Vagina (tissue), 2 donors: Measurements from ENCODE around the gene ALDH2. TPM values are rescaled to one million over a fixed set of nuclear protein-coding genes. Genes with fewer than 3 reads are reported as not detected.
"Not testable (repeated sequence)": the region's sequence is repeated elsewhere in the genome, so short reads cannot be mapped to it uniquely, and the experiment has no call there.

ENCODE experiments used
- DNase-seq, 2 donors: peaks; one replicate each; pipeline ENCODE4 v3.0.0-alpha.2; 2017; ENCODE audit errors: extremely low spot score in 2 of 2
- H3K27ac ChIP-seq: fragments of 200-600 bp; sonication (generic); one replicate; pipeline ENCODE4 v1.5.1; 2019
- H3K27me3 ChIP-seq: fragments of 200-600 bp; sonication (generic); one replicate; pipeline ENCODE4 v1.5.1; 2019
- H3K36me3 ChIP-seq, 2 donors: fragments of 200-600 bp; sonication (generic); one replicate each; pipeline ENCODE4 v1.5.1; 2017 to 2019
- H3K4me1 ChIP-seq: fragments of 200-600 bp; sonication (generic); one replicate; pipeline ENCODE4 v1.5.1; 2019
- H3K4me3 ChIP-seq, 2 donors: fragments of 200-600 bp; sonication (generic); 1 replicate in 1 of 2; 2 replicates in 1 of 2; pipeline ENCODE4 v1.5.1; 2016 to 2019
- H3K9me3 ChIP-seq: fragments of 200-600 bp; sonication (generic); one replicate; pipeline ENCODE4 v1.5.1; 2019
- POLR2A ChIP-seq, 2 donors: fragments of 450-650 bp; IDR thresholded peaks; one replicate each; pipeline ENCODE4 v1.6.1; 2017; ENCODE audit warnings: antibody characterized with exemption in 2 of 2, mild to moderate bottlenecking in 2 of 2, moderate library complexity in 2 of 2
- POLR2AphosphoS5 ChIP-seq, 2 donors: sonication (generic); formaldehyde crosslinking; IDR thresholded peaks; one replicate each; pipeline ENCODE4 v1.9.0; 2017; ENCODE audit warnings: antibody characterized with exemption in 2 of 2, mild to moderate bottlenecking in 2 of 2, low read depth in 1 of 2; ENCODE audit not compliant: insufficient read depth in 1 of 2
- intact Hi-C: fragments of 100-400 bp; cut with DNase I; formaldehyde crosslinking; loops from one replicate; pipeline ENCODE4 v1.15.1; 2023
- total RNA-seq: library from RNA; depleted of rRNA; stranded (reverse); fragments of >200 nt; gene quantifications from one replicate; pipeline ENCODE4 v1.2.3, GENCODE V29; 2016
- TF ChIP-seq, protein P1 (sequence below), 3 experiments: fragments of 450-650 bp in 2 of 3; fragments of 200-600 bp in 1 of 3; sonication (generic) in 1 of 3; IDR thresholded peaks; one replicate each; pipeline ENCODE4 v1.5.1; 2017 to 2019; ENCODE audit warnings: antibody characterized with exemption in 3 of 3, mild to moderate bottlenecking in 2 of 3, moderate library complexity in 2 of 3

ALDH2 gene
- total RNA-seq, 1 donor from 2014 or later: 97.2 TPM

- H3K27ac ChIP-seq: no peak overlapping the region
- no peaks in the 10 kb centered on the region for H3K9me3 ChIP-seq
- TF ChIP-seq, protein P1, sequence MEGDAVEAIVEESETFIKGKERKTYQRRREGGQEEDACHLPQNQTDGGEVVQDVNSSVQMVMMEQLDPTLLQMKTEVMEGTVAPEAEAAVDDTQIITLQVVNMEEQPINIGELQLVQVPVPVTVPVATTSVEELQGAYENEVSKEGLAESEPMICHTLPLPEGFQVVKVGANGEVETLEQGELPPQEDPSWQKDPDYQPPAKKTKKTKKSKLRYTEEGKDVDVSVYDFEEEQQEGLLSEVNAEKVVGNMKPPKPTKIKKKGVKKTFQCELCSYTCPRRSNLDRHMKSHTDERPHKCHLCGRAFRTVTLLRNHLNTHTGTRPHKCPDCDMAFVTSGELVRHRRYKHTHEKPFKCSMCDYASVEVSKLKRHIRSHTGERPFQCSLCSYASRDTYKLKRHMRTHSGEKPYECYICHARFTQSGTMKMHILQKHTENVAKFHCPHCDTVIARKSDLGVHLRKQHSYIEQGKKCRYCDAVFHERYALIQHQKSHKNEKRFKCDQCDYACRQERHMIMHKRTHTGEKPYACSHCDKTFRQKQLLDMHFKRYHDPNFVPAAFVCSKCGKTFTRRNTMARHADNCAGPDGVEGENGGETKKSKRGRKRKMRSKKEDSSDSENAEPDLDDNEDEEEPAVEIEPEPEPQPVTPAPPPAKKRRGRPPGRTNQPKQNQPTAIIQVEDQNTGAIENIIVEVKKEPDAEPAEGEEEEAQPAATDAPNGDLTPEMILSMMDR (IDR thresholded peaks at IDR 0.05): no peak
- TF ChIP-seq POLR2A (IDR thresholded peaks at IDR 0.05) (no peak), POLR2AphosphoS5 (IDR thresholded peaks at IDR 0.05; ENCODE audit: insufficient read depth in 1 of 2, low read depth in 1 of 2) (no peak)
- H3K4me3 ChIP-seq: no peak overlapping the region
- intact Hi-C loops: no loop called here
- peaks cover 17% of the 10 kb centered on the region for H3K4me1 ChIP-seq
- no peaks in the 10 kb centered on the region for H3K27me3 ChIP-seq
- no peak for DNase-seq
- H3K36me3 ChIP-seq: no peaks in the 10 kb centered on the region
Measured at GRCh38 chr12:111758120-111758561, 8.6 kb upstream of the ALDH2 start.

GRCh38 chr12:111759271-111759670 is 7.5 kb upstream of the ALDH2 start:
- H3K4me1 ChIP-seq: peaks cover 17% of the 10 kb centered on the region
- DNase-seq: no peak
- H3K4me3 ChIP-seq: no peak overlapping the region
- H3K27me3 ChIP-seq: no peaks in the 10 kb centered on the region
- H3K9me3 ChIP-seq: no peaks in the 10 kb centered on the region
- intact Hi-C loops: no loop called here
- no peaks in the 10 kb centered on the region for H3K36me3 ChIP-seq
- TF ChIP-seq POLR2AphosphoS5 (IDR thresholded peaks at IDR 0.05; ENCODE audit: insufficient read depth in 1 of 2, low read depth in 1 of 2): no peak
- no peak for TF ChIP-seq POLR2A (IDR thresholded peaks at IDR 0.05)
- TF ChIP-seq, protein P1 (IDR thresholded peaks at IDR 0.05): no peak
- no peak overlapping the region for H3K27ac ChIP-seq

DNA sequence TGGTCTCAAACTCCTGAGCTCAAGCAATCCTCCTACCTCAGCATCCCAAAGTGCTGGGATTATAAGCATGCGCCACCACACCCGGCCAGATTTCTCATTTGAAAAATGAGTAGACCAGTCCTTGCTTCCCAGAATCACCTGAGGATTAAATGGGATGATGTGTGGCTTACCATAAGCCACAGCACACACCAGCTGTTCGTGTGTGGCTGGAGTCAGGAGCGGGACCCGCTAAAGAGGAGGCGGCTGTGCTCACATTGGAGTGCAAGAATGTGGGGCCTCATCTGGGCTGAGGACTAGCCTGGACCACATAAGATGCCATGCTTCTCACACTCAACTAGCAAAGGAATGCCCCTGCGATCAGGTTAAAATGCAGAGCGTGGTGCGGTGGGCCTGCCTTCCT is 6.7 kb upstream of the ALDH2 start:
- Histone ChIP-seq H3K27ac (no peak overlapping the region), H3K27me3 (no peaks in the 10 kb centered on the region)
- intact Hi-C loops: no loop called here

DNA sequence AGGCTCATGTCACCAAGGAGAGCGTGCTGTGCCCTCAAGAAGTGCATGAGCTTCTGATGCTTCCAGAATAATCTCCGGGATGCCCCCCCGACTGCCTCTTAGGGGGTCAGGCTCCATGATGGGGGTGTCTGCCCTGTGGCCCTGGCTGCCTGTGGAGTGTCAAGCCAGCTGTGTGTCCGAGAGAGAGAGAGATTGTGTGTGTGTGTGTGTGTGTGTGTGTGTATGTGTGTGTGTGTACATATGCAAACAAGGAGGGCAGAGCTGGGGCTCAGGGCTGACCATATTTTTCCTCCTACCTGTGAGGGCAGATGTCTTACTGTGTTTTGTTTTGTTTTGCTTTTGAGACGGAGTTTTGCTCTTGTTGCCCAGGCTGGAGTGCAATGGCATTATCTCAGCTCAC is 5.6 kb upstream of the ALDH2 start:
- no peak overlapping the region for H3K27ac ChIP-seq

More for the DNA sequence above, 6.7 kb upstream of the ALDH2 start:
- Histone ChIP-seq H3K36me3 (no peaks in the 10 kb centered on the region), H3K9me3 (no peaks in the 10 kb centered on the region), H3K4me3 (no peak overlapping the region), H3K4me1 (peaks cover 17% of the 10 kb centered on the region)
- TF ChIP-seq POLR2A (IDR thresholded peaks at IDR 0.05): no peak
- no peak for TF ChIP-seq POLR2AphosphoS5 (IDR thresholded peaks at IDR 0.05; ENCODE audit: insufficient read depth in 1 of 2, low read depth in 1 of 2)
- TF ChIP-seq, protein P1 (IDR thresholded peaks at IDR 0.05): no peak
- no peak for DNase-seq

GRCh38 chr12:111761706-111762105 is 5.0 kb upstream of the ALDH2 start:
- Histone ChIP-seq H3K36me3 (no peaks in the 10 kb centered on the region), H3K4me3 (no peak overlapping the region), H3K27me3 (no peaks in the 10 kb centered on the region), H3K9me3 (no peaks in the 10 kb centered on the region), H3K27ac (no peak overlapping the region), H3K4me1 (peaks cover 25% of the 10 kb centered on the region)
- intact Hi-C loops: no loop called here
- no peak for TF ChIP-seq POLR2A (IDR thresholded peaks at IDR 0.05)
- TF ChIP-seq, protein P1 (IDR thresholded peaks at IDR 0.05): no peak
- TF ChIP-seq POLR2AphosphoS5 (IDR thresholded peaks at IDR 0.05; ENCODE audit: insufficient read depth in 1 of 2, low read depth in 1 of 2): no peak
- no peak for DNase-seq

More for the DNA sequence above, 5.6 kb upstream of the ALDH2 start:
- peaks cover 19% of the 10 kb centered on the region for H3K4me1 ChIP-seq
- H3K4me3 ChIP-seq: no peak overlapping the region
- no peak for DNase-seq
- TF ChIP-seq POLR2A (IDR thresholded peaks at IDR 0.05): no peak
- no peak for TF ChIP-seq POLR2AphosphoS5 (IDR thresholded peaks at IDR 0.05; ENCODE audit: insufficient read depth in 1 of 2, low read depth in 1 of 2)
- TF ChIP-seq, protein P1 (IDR thresholded peaks at IDR 0.05): no peak
- no peaks in the 10 kb centered on the region for H3K9me3 ChIP-seq
- no peaks in the 10 kb centered on the region for H3K27me3 ChIP-seq
- H3K36me3 ChIP-seq: no peaks in the 10 kb centered on the region
- intact Hi-C loops: no loop called here

- H3K36me3 ChIP-seq, intact Hi-C loops, H3K9me3 ChIP-seq, H3K4me3 ChIP-seq, DNase-seq, H3K27me3 ChIP-seq, H3K27ac ChIP-seq: not testable (repeated sequence)
- peaks cover 27% of the 10 kb centered on the region for H3K4me1 ChIP-seq
Measured at GRCh38 chr12:111763552-111763951, 3.2 kb upstream of the ALDH2 start.
